Large intestine (tissue), 3 donors: ENCODE measurements around the gene C3. TPM values are rescaled to one million over a fixed set of nuclear protein-coding genes. Genes with fewer than 3 reads are reported as not detected.

Experiments used
- DNase-seq, 2 donors: peaks; one replicate each; pipeline versions ENCODE4 v3.0.0 to v3.0.0-alpha.2; 2013
- H3K27ac ChIP-seq: one replicate; pipeline ENCODE4 v1.5.1; 2013; ENCODE audit warnings: low read length
- H3K27me3 ChIP-seq: 2 replicates; pipeline ENCODE4 v1.6.1; 2013; ENCODE audit warnings: low read length; ENCODE audit not compliant: control insufficient read depth, insufficient read depth
- H3K36me3 ChIP-seq: 2 replicates; pipeline ENCODE4 v1.6.1; 2013; ENCODE audit warnings: low read length; ENCODE audit not compliant: control insufficient read depth, insufficient read depth
- H3K4me1 ChIP-seq: one replicate; pipeline ENCODE4 v1.6.1; 2013; ENCODE audit warnings: low read length; ENCODE audit not compliant: control insufficient read depth, insufficient read depth
- H3K4me3 ChIP-seq: one replicate; pipeline ENCODE4 v1.5.1; 2013; ENCODE audit warnings: low read length
- H3K9me3 ChIP-seq: one replicate; pipeline ENCODE4 v1.6.1; 2013; ENCODE audit warnings: mild to moderate bottlenecking, low read depth, low read length, moderate library complexity; ENCODE audit not compliant: control insufficient read depth
- WGBS: methylation state at CpG from one replicate; pipeline ENCODE4 v1.1.5; 2013; ENCODE audit warnings: low lambda C conversion rate; ENCODE audit not compliant: insufficient coverage; 5-methylcytosine and 5-hydroxymethylcytosine counted together
- polyA plus RNA-seq: library from polyadenylated mRNA; unstranded; fragments of 120-200 nt; gene quantifications from one replicate; pipeline ENCODE4 v1.2.1, GENCODE V29; 2013

The C3 gene
- polyA plus RNA-seq, 1 donor, result 79.1 TPM

DNA sequence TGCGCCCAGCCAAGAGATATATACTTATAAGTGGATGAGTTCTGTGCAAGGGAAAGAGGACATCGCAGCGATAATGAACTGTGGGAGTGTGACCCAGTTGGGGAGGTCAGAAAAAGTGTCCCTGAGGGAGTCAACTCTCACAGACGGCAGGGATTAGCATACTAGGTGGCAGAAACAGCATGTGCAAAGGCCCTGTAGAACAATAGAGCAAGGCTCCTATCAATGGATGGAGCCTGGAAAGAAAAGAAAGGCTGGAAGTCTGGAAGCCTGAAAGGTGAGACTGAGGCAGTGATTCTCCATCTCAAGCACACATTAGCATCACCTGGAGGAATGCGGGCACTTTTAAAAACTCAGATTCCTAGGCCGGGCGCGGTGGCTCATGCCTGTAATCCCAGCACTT, 29.1 kb downstream of the C3 start:
- Histone ChIP-seq H3K27me3 (no peaks in the 10 kb centered on the region), H3K9me3 (no peaks in the 10 kb centered on the region), H3K27ac (no peak overlapping the region), H3K36me3 (no peaks in the 10 kb centered on the region), H3K4me1 (no peaks in the 10 kb centered on the region), H3K4me3 (no peak overlapping the region)
- no CpG with 5 or more reads among the region's 8 CpGs for WGBS
- no peak for DNase-seq

DNA sequence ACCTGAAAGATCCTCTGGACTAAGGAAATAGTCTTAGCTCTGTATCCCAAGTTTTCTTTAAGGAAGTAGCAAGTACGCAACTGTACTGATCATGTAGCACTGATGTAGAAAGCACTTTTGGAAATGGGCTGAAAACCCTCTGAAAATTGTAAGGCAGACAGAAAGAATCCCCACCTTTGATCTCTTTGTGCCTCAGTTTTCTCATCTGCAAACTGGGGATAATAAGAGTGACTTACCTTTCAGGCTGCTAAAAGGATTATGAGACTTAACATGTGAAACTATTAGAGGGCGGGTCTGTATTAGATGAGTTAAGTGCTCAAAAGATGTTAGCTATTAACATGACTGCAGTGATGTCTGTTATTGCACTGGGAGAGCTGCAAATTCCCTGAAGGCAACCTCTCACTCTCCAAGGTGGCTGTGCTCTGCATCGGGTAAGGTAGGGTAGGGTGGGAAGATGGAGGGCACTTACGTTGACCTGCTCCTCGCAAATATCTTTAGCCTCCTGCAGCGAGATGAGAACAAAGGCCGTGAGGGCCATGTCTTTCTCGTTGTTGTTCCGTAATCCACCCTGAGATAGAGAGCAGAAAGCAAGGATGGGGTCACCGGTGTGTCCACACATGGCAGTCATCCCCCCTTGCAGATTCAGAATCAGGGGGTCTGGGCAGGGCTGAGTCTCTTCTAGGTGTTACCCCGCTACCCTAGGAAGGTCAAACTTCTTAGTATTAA, 30.1 kb downstream of the C3 start:
- H3K4me1 ChIP-seq, result no peaks in the 10 kb centered on the region
- no peaks in the 10 kb centered on the region for H3K27me3 ChIP-seq
- H3K4me3 ChIP-seq, result no peak overlapping the region
- WGBS, result no CpG with 5 or more reads among the region's 11 CpGs
- DNase-seq, result no peak
- H3K27ac ChIP-seq, result no peak overlapping the region
- H3K9me3 ChIP-seq, result no peaks in the 10 kb centered on the region
- no peaks in the 10 kb centered on the region for H3K36me3 ChIP-seq

DNA sequence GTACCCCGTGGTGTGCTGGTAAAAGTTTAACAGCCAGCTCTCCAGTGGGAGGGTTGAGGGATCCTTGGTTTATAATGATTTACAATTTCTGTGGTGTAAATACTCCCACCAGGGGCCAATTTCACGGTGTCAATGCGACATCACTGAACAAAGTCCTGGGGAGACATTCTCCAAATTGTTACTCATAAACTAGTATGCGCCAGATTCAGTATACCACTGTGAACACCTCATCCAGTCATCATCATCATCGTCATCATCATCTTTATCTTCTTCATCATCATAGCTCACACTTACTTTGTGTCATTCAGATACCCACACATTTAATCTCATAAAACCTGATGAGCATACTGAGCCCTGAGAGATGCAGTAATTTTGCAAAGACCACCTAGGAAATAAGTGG, 33.3 kb downstream of the C3 start:
- Histone ChIP-seq H3K4me3 (no peak overlapping the region), H3K36me3 (no peaks in the 10 kb centered on the region), H3K9me3 (no peaks in the 10 kb centered on the region), H3K27me3 (no peaks in the 10 kb centered on the region), H3K4me1 (no peaks in the 10 kb centered on the region), H3K27ac (no peak overlapping the region)
- WGBS, result no CpG with 5 or more reads among the region's 5 CpGs
- DNase-seq, result no peak

DNA sequence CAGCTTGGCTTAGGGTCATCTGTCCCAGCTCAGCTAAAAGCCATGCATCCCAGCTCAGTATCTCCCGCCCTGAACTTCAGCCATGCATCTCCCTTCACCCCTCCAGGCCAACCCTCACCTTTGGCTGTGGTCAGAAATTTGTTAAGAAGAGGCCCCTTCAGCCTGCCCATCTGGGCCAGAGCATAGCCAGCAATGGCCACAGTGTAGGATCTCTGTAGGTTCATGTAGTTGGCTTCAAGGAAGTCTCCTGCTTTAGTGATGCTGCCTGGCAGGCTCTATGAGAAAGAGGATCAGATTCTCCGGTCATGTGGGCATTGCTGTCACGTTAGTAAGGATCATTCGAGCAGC, 33.8 kb downstream of the C3 start:
- Histone ChIP-seq H3K4me3 (no peak overlapping the region), H3K36me3 (no peaks in the 10 kb centered on the region), H3K27ac (no peak overlapping the region), H3K9me3 (no peaks in the 10 kb centered on the region), H3K27me3 (no peaks in the 10 kb centered on the region), H3K4me1 (no peaks in the 10 kb centered on the region)
- no peak for DNase-seq
- WGBS, result no CpG with 5 or more reads among the region's 4 CpGs

DNA sequence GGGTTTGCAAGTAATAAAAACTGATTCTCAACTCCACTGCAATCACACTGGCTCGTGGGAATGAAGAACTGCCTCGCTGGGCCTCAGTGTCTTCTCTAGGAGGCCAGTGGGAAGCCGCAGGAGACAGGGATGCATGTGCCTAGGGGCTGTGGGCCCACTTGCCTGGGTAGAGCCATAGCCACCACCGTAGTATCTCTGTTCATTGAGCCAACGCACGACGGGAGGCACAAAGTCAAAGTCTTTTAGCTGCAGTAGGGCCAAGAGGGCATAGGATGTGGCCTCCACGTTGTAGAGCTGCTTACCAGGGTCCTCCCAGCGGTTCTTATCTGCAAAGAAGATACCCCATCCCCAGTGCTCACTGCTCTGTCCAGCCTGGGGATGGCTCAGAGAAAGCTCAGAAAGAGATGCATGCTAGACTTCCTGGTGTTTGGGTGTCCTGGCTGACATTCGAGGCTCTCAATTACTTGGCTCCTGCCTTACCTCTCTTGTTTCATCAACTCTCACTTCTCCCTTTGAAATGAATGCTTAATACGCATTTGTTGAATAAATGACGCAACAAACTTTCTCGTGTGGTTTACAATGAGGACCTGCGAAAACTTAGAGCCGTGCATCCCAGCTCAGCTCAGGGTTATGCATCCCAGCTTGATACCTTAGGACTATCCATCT, 34.4 kb downstream of the C3 start:
- no peaks in the 10 kb centered on the region for H3K4me1 ChIP-seq
- 100% methylated on average over 1 of the region's 15 CpGs for WGBS
- DNase-seq, result no peak
- H3K27ac ChIP-seq, result no peak overlapping the region
- no peaks in the 10 kb centered on the region for H3K27me3 ChIP-seq
- no peak overlapping the region for H3K4me3 ChIP-seq
- H3K9me3 ChIP-seq, result no peaks in the 10 kb centered on the region
- no peaks in the 10 kb centered on the region for H3K36me3 ChIP-seq

DNA sequence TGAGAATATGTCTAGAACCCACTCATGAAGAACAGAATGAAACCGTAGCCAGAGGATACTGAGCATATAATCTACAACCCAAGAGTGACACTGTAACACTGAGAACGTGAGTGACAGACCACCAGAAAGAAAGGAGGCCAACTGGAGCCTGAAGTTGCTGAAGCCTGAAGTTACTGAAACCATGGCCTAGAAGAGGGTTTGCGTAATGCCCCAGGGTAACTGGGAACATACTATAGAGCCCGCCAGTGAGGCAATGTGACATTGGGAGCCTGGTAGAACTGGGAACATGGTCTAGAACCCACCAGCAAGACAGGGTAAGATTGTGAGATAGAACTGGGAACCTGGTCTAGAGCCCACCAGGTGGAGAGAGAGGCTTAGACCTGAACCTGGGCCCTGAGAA, 35.0 kb downstream of the C3 start:
- Histone ChIP-seq H3K27ac (no peak overlapping the region), H3K36me3 (no peaks in the 10 kb centered on the region), H3K27me3 (no peaks in the 10 kb centered on the region), H3K4me1 (no peaks in the 10 kb centered on the region), H3K9me3 (no peaks in the 10 kb centered on the region), H3K4me3 (no peak overlapping the region)
- WGBS, result no CpG with 5 or more reads among the region's 4 CpGs
- DNase-seq, result no peak

DNA sequence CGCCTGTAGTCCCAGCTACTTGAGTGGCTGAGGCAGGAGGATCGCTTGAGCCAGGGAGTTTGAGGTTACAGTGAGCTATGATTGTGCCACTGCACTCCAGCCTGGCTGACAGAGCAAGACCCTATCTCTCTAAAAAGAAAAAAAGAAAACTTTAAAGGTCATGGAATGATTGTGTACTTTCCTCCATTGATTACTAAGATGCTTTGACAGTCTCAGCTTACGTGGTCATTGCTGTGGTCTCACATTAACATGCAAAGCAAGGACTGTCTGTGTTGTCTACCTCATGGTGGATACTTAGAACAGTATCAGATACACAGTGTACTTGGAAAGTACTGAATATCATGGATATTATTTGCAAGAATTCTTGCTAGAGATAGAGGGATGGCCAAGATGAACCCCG, 36.5 kb downstream of the C3 start:
- no peak overlapping the region for H3K4me3 ChIP-seq
- H3K4me1 ChIP-seq, result no peaks in the 10 kb centered on the region
- no CpG with 5 or more reads among the region's 4 CpGs for WGBS
- no peak for DNase-seq
- H3K36me3 ChIP-seq, result no peaks in the 10 kb centered on the region
- no peaks in the 10 kb centered on the region for H3K9me3 ChIP-seq
- no peaks in the 10 kb centered on the region for H3K27me3 ChIP-seq
- H3K27ac ChIP-seq, result no peak overlapping the region

DNA sequence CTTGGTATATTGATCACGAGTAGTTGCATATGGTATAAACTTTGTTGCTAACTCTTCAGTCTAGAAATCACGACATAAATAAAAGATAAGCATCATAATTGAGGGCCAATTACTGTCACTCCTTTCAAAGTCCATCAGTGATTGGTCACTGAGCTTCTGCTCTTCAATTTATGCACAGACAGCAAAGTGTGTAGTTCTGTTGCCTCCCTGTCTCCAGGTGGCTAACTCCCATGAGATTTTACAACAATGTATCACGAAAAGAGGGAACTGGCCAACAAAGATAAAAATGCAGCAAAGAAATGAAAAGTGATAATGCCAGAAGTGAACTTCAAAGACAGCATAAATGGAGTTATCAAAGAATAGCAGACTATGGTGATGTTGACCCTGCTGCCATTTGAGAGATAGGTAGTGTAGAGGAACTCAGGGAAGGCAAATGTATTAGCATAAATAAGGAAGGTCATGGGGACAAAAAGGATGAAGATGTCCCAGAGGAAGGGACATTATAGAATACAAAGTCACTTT, 37.8 kb downstream of the C3 start:
- H3K27me3 ChIP-seq, result no peaks in the 10 kb centered on the region
- DNase-seq, result no peak
- whole genome bisulfite sequencing, result 20% methylated on average over 1 of the region's 3 CpGs
- H3K4me3 ChIP-seq, result no peak overlapping the region
- H3K9me3 ChIP-seq, result peaks cover 3% of the 10 kb centered on the region
- no peak overlapping the region for H3K27ac ChIP-seq
- no peaks in the 10 kb centered on the region for H3K4me1 ChIP-seq
- H3K36me3 ChIP-seq, result no peaks in the 10 kb centered on the region

DNA sequence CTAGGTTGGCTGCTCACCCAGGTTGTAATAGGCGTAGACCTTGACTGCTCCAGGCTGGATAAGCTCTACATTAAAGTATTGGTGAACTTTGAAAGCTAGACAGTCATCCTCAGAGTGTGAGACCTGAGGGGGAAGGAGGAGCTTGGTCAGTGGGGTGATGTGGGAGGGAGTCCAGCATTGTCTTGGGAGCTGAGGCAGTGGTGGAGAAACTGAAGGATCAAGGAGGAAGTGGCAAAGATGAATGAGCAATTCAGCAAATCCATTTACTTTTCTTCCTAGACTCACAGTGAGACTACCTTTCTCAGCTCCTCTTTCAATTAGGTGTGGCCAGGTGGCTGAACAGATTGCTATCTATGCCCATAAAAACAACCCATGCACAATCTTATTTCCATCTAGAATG, 40.3 kb downstream of the C3 start:
- no peak for DNase-seq
- Histone ChIP-seq H3K27ac (no peak overlapping the region), H3K9me3 (peaks cover 3% of the 10 kb centered on the region), H3K36me3 (no peaks in the 10 kb centered on the region), H3K4me3 (no peak overlapping the region), H3K27me3 (no peaks in the 10 kb centered on the region), H3K4me1 (no peaks in the 10 kb centered on the region)
- WGBS, result no CpG with 5 or more reads among the region's 1 CpG

DNA sequence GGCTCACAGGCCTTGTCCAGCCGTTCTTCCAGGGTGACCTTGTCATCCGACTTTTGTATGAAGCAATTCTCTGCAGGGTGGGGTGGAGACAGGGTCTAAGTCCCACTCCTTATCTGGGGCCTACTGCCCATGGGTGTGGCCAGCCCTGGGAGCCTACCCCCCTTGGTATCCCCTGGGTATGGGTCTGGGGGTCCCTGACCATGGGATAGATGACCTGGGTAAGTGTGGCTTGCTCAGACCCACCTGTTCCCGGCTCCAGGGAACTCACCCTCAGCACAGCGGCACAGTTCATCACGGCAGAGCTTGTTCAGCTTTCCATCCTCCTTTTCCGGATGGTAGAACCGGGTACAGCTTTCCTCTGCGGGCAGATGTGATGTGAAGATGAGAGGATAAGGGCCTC, 41.3 kb downstream of the C3 start:
- Histone ChIP-seq H3K9me3 (peaks cover 3% of the 10 kb centered on the region), H3K27ac (no peak overlapping the region), H3K4me1 (no peaks in the 10 kb centered on the region), H3K27me3 (no peaks in the 10 kb centered on the region), H3K36me3 (no peaks in the 10 kb centered on the region), H3K4me3 (no peak overlapping the region)
- no CpG with 5 or more reads among the region's 8 CpGs for WGBS
- DNase-seq, result peak; percentile 38 to 45

DNA sequence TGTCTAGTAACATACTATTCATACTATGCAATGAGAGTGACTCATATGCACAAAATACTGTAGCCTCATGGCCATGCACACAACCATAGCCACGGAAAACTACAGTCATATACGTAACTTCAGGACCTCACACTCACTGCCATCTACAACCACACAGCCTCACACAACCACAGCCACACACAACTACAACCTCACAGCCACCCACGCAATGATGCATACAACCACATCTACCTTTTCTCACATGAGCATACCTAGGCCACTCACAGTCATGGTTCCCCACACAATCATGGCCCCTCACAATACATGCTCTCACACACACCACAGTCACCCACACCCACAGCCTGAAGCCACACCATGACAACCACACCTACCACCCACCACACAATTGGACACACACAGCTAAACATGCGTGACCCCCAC, 41.8 kb downstream of the C3 start:
- DNase-seq, result no peak
- H3K36me3 ChIP-seq, result no peaks in the 10 kb centered on the region
- no peaks in the 10 kb centered on the region for H3K4me1 ChIP-seq
- no peak overlapping the region for H3K27ac ChIP-seq
- H3K9me3 ChIP-seq, result peaks cover 3% of the 10 kb centered on the region
- H3K27me3 ChIP-seq, result no peaks in the 10 kb centered on the region
- no CpG with 5 or more reads among the region's 4 CpGs for WGBS
- H3K4me3 ChIP-seq, result no peak overlapping the region
